ENCODE data around the gene L2HGDH.

Gene L2HGDH

GRCh38 chr14:50225974-50226297, 86.1 kb downstream of the L2HGDH start:
- DNase-seq: no peak

GRCh38 chr14:50225067-50225973, 86.7 kb downstream of the L2HGDH start:
- no peak for DNase-seq

DNA sequence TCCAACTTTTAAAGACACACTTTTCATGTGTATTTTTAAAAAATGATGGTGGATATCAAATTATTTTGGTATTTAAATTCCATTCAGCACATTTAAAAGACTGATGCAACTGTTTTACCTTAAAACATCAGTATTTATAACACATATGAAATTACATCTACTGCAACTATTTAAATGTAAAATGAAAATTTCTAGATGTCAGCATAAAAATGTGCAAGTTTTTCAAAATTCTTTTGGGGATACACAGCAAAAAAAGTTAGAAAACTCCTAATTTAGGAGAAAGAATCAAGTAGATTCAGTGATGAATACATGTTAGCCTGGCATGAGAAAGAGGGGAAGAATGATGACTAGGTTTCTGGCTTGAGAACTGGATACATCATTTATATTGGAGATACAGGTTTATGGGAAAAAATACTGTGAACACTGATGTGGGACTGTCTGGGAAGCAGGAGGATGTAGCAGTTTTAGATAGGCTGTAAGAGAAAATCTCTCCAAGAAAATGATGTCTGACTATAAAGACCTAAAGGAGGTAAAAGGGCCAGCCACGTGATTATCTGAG, 89.9 kb downstream of the L2HGDH start:
- no peak for DNase-seq

DNA sequence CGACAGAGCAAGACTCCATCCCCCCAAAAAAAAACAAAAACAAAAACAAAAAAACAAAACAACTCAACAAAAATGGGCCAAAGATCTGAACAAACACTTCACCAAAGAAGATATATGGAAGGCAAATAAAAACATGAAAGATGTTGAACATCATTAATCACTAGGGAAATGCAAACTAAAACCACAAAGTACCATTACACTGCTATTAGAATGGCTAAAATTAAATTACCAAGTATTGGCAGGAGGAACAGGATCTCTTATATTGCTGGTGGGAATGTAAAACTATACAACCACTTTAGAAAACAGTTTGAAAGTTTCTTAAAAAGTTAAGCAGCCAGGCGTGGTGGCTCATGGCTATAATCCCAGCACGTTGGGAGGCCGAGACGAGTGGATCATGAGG, 93.5 kb downstream of the L2HGDH start:
- no peak for DNase-seq

DNA sequence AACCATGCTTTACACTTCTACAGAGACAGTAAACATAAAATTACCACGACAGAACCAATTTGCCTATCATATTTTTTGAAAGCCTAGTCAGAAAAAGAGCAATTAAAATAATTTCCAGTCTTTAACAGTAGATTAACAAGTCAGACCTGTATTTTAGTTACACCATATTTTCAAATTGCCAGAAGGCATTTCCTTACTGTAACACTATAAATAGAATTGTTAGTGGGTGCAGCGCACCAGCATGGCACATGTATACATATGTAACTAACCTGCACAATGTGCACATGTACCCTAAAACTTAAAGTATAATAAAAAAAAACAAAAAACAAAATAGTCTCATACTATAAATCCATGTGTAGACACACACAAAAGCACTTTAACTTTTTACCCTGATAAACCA, 96.6 kb downstream of the L2HGDH start:
- DNase-seq: no peak

GRCh38 chr14:50213795-50214194, 98.2 kb downstream of the L2HGDH start:
- DNase-seq: no peak

DNA sequence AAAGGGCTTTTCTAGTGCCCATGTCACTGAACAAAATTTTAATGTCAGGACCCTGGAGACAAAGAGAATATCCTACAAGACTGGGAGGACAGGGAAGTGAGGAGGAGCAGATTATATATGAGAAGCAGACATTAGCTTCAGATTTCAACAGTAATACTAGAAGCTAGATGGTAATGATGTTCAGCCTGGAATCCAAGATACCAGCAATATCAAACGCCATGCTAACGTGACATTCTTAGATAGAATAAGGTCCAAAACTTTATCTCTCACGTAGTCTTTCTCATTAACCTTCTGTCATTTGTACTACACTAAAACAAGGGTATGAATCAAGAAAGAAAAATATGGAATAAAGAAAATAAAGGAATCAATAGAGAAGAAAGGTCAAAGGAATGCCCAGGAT, 99.3 kb downstream of the L2HGDH start:
- DNase-seq: no peak

- DNase-seq: no peak
Measured at GRCh38 chr14:50210074-50210473, 102.0 kb downstream of the L2HGDH start.

DNA sequence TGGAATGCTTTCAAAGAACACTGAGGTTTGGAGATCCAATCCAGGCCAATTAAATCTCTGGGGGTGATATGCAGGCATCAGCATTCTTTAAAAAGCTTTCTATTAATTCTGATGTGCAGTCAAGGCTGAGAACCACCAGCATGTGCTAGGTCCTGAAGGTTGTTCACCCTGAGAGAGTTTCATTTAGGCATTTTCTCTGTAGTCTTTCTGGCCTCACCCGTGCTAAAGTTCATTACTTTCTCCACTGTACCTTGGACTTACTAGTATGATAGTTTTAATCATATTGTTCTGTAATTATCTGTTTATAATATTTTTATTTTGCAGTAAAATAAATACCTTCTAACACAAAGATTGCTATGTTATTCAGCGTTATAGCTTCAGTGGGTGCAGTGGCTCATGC, 113.5 kb downstream of the L2HGDH start:
- no peak for DNase-seq

- DNase-seq: no peak
Measured at GRCh38 chr14:50191499-50191898, 120.5 kb downstream of the L2HGDH start.

All from activated CD8-positive, alpha-beta memory T cell treated with anti-CD3 and anti-CD28 coated beads, Interleukin-2, amount 50 U/mL, for 4 hours (primary cell).